ENCODE results near the gene NOS1AP.
"Not testable (repeated sequence)": the region's sequence is repeated elsewhere in the genome, so short reads cannot be mapped to it uniquely, and the experiment has no call there.

NOS1AP gene

GRCh38 chr1:162171111-162171510 lies 101.6 kb downstream of the NOS1AP start:
- FAIRE-seq, result no peak

DNA sequence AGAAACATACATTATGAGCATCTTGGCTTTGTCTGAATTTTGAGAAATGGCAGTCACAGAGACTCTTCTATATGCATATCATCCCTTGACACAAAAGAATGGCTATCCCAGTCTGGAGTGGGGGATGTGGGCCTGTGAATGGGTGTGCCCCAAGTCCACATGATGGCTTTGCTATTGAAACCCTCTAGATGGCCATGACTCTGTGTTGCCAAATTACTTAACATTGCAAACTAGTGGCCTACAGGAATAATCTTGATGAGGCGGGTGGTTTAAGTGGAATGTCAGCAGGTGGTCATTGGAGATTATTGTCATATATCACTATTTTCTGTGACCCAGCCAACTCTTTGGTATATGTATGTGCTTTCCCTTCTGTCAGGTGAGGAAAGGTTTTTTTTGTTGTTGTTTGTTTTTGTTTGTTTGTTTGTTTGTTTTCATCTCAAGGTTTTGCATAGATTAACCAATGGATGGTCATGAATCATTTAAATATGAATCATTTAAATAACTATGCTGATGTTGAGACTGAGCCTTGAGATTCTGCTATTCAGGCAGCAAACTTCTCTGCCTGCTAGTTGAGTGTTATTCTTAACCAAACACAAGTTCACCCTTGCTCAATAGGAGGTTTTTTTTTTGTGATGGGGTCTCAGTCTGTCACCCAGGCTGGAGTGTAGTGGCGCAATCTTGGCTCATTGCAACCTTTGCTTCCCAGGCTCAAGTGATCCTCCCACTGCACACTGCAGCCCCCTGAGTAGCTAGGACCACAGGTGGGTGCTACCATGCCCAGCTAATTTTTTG lies 103.0 kb downstream of the NOS1AP start:
- no peak for FAIRE-seq

DNA sequence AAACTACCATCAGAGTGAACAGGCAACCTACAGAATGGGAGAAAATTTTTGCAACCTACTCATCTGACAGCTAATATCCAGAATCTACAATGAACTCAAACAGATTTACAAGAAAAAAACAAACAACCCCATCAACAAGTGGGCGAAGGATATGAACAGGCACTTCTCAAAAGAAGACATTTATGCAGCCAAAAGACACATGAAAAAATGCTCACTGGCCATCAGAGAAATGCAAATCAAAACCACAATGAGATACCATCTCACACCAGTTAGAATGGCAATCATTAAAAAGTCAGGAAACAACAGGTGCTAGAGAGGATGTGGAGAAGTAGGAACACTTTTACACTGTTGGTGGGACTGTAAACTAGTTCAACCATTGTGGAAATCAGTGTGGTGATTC lies 104.1 kb downstream of the NOS1AP start:
- not testable (repeated sequence) for FAIRE-seq

DNA sequence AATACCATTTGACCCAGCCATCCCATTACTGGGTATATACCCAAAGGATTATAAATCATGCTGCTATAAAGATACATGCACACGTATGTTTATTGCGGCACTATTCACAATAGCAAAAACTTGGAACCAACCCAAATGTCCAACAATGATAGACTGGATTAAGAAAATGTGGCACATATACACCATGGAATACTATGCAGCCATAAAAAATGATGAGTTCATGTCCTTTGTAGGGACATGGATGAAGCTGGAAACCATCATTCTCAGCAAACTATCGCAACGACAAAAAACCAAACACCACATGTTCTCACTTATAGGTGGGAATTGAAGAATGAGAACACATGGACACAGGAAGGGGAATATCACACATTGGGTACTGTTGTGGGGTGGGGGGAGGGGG lies 104.5 kb downstream of the NOS1AP start:
- not testable (repeated sequence) for FAIRE-seq

DNA sequence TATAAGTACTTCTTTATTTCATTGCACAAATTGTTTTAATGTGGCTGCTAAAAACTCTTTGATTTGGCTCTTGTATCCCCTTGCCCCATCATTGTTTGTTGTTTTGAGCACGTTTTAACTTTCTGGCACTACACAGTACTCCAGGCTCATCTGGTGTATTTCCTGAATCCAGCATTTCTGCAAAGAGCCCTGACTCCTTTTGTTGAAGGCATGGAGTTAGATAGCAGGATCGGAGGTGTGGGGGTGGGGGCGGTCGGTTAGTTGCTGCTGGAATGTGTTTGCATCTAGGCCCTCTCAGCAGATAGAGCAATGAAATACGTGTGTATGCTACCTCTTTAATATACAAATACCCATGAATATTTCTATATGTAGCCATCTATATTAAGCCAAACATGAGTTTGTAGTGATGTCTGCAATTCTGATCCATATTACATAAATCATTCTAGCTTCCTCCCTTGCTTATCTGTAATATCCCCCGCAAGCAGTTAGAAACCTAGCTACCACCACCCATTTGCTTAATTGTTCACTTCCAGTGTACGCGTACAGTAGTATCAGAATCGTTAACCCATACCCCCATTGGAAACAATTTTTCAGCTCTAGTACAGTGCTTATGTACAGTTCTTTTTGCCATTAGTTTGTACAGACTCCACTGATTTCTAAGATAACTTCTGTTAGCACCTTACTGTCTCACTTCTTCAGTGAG lies 106.0 kb downstream of the NOS1AP start:
- no peak for FAIRE-seq

- no peak for FAIRE-seq
Measured at GRCh38 chr1:162177126-162177525, 107.6 kb downstream of the NOS1AP start.

- FAIRE-seq, result no peak
Measured at GRCh38 chr1:162178432-162178831, 108.9 kb downstream of the NOS1AP start.

DNA sequence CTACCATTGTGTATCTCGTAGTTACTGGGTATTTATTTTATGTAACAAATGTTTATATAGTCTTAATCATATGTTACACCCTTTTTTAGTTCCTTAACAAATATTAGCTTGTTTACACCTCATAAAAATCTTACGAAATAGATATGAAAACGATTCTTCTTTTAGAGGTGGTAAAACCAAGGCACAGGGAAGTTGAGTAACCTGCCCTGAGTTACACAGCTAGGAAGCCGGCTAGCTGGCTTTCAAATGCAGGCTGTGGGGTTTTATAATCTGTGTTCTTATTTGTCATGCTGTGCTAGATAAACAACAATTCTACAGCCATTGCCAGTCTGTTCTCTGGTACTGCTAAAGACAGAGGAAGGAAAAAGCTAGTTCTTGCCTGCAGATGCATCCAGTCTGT lies 109.6 kb downstream of the NOS1AP start:
- FAIRE-seq, result no peak

DNA sequence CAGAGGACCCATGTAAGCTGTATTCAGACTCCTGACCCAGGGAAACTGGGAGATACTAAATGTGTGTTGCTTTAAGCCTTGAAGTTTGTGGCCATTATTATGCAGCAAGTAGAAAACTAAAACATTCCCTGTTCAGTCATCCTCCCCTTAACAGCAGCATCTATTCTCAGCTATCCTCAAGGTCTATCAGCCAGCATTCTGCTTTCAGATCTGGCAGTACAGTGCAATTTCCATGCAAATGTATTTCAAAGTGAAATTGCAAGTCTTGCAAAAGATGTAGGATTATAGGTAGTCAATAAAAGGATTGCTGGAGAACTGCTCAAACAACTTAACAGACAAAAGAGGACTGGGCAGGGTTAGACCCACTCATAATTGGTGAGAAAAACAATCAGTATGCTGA lies 111.3 kb downstream of the NOS1AP start:
- FAIRE-seq, result no peak

- FAIRE-seq, result no peak
Measured at GRCh38 chr1:162182090-162182489, 112.6 kb downstream of the NOS1AP start.

DNA sequence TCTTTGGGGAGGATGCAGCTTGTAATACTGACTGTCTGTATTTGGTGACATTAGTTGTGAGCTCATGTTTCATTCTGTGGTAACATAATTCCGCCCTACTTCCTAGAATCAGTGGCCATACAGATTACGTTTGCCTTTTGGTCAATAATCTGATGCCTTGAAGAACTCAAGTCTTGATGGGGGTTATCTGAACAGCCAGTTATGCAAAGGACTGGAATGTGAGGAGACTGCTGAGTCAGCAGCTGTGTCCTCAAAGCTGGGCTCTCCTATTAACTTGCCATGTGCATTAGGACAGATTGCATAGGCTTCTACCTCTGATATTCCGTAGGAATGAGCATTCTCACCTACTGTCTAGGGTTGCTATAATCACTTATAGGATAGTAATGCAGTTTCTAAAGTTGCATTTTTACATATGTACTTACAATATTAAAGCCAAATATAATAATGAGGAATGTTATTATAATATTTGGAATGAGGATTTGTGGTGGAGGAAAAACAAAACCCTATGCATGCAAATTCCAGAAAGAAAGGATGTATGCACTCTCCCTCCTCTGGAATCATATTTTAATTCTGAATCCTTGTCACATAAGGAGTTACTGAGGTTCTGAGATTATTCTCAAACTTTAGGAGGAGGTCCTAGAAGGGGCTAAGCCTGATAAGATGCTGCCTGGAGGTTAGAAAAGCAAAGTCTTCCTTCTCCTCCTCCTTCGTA lies 116.0 kb downstream of the NOS1AP start:
- no peak for FAIRE-seq

GRCh38 chr1:162186026-162186374 lies 116.5 kb downstream of the NOS1AP start:
- FAIRE-seq, result no peak

DNA sequence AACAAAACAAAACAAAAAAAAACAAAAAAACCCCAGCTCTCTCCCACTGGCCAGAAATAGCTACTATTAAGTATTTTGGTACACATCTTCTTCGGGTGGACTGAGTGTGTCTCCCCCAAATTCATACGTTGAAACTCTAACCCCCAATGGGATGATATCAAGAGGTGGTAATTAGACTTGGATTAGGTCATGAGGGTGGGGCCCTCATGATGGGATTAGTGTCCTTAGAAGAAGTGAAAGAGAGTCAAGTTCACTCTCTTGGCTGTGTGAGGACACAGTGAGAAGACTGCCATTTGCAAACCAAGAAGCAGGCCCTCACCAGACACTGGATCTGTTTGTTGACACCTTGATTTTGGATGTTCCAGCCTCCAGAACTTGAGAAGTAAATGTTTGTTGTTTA lies 116.9 kb downstream of the NOS1AP start:
- FAIRE-seq, result no peak

GRCh38 chr1:162187687-162188276 lies 118.3 kb downstream of the NOS1AP start:
- FAIRE-seq, result no peak

GRCh38 chr1:162189345-162189744 lies 119.9 kb downstream of the NOS1AP start:
- FAIRE-seq, result no peak

GRCh38 chr1:162191396-162192305 lies 122.2 kb downstream of the NOS1AP start:
- no peak for FAIRE-seq

DNA sequence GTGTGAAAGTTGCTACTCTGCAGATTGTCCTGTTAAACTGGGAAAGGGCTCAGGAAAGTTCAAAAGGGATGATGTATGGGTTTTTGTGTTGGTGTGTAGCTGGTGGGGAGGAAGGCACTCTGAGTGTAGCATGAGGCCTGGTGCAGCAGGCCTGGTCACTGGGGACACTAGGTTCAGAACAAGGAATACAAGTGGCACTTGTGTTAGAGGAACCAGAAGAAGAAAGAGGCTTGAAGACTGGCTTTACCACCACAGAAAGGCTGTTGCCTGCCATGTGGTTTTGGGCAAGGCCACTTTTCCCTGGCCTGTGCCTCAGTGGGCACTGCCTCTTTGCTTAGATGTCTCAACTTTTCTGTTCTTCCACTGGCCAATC lies 122.8 kb downstream of the NOS1AP start:
- no peak for FAIRE-seq

- FAIRE-seq, result no peak
Measured at GRCh38 chr1:162192763-162193162, 123.3 kb downstream of the NOS1AP start.

- no peak for FAIRE-seq
Measured at GRCh38 chr1:162193221-162193620, 123.7 kb downstream of the NOS1AP start.

GRCh38 chr1:162193815-162194214 lies 124.3 kb downstream of the NOS1AP start:
- no peak for FAIRE-seq

GRCh38 chr1:162195567-162195966 lies 126.1 kb downstream of the NOS1AP start:
- FAIRE-seq, result no peak

GRCh38 chr1:162196387-162196786 lies 126.9 kb downstream of the NOS1AP start:
- no peak for FAIRE-seq

Measured in colon (tissue), 2 donors.